Measurements from ENCODE around the gene OGFOD3. TPM values are rescaled to one million over a fixed set of nuclear protein-coding genes. Genes with fewer than 3 reads are reported as not detected.
A peak's percentile ranks its signal among the peaks of the same experiment; 100 is the strongest.

Gene OGFOD3
- total and polyA plus RNA-seq, 9 of the 15 experiments (the other 6 are each of a cell fraction or from before 2014, with no cell fraction given): 0.69 to 44.7 (median 18.9) TPM

DNA sequence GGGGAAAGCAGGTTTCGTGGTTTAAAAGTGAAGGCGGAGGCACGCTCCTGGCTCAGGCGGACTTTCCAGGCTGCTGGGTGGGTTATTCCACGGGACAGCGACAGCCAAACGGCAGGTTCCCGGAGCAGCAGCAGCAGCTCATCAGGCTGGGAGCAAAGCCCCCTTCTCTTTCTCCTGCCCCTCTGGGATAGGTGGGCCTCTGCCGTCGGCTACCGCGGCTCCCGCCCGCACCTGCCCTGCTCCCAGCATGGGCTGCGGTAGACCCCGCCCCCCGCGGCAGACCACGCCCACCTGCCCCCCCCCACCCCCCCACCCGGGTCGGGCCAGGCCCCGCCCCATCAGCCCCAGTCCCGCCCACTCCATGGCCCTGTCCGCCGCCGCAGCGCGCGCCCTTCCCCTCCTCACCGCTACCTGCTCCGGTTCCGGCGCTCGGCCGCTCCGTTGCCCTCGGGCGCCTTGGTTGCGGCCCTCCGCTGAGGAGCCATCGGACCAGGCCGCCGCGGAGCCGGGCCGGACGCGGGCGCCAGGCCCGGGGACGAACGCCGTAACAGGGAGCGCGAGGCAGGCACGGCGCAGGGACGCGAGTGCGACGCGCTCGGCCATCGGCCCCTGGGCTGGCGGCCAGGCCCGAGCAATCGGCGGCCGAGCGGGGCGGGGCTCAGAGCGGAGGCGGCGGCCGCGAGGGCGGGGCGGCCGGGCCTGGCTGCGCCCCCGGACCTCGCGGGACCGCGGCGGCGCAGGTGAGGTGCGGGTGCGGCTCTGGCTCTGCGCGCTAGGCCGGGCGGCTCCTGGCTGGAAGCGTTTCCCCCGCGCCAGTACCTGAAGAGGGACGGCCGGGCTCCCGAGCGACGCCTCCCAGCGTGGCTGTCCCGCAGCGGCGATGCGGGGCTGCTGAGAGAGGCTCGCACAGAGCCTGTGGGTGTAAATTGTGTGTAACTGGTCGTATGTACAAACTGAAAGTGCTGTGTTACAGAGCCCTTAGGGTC, at the start of gene OGFOD3, which contains the start of gene HEXD (continued):
- TF ChIP-seq, protein P1, sequence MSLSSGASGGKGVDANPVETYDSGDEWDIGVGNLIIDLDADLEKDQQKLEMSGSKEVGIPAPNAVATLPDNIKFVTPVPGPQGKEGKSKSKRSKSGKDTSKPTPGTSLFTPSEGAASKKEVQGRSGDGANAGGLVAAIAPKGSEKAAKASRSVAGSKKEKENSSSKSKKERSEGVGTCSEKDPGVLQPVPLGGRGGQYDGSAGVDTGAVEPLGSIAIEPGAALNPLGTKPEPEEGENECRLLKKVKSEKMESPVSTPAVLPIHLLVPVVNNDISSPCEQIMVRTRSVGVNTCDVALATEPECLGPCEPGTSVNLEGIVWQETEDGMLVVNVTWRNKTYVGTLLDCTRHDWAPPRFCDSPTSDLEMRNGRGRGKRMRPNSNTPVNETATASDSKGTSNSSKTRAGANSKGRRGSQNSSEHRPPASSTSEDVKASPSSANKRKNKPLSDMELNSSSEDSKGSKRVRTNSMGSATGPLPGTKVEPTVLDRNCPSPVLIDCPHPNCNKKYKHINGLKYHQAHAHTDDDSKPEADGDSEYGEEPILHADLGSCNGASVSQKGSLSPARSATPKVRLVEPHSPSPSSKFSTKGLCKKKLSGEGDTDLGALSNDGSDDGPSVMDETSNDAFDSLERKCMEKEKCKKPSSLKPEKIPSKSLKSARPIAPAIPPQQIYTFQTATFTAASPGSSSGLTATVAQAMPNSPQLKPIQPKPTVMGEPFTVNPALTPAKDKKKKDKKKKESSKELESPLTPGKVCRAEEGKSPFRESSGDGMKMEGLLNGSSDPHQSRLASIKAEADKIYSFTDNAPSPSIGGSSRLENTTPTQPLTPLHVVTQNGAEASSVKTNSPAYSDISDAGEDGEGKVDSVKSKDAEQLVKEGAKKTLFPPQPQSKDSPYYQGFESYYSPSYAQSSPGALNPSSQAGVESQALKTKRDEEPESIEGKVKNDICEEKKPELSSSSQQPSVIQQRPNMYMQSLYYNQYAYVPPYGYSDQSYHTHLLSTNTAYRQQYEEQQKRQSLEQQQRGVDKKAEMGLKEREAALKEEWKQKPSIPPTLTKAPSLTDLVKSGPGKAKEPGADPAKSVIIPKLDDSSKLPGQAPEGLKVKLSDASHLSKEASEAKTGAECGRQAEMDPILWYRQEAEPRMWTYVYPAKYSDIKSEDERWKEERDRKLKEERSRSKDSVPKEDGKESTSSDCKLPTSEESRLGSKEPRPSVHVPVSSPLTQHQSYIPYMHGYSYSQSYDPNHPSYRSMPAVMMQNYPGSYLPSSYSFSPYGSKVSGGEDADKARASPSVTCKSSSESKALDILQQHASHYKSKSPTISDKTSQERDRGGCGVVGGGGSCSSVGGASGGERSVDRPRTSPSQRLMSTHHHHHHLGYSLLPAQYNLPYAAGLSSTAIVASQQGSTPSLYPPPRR (CRISPR knock-in tag; IDR thresholded peaks at IDR 0.05; ENCODE audit: borderline replicate concordance): no peak
- TF ChIP-seq CC2D1A (IDR thresholded peaks at IDR 0.05): no peak
- no peak for TF ChIP-seq TSC22D4 (tag; IDR thresholded peaks at IDR 0.05)
- no peak for TF ChIP-seq RFX7 (CRISPR knock-in tag; IDR thresholded peaks at IDR 0.05)
- TF ChIP-seq MYNN (IDR thresholded peaks at IDR 0.05): no peak
- TF ChIP-seq MYNN (CRISPR knock-in tag; IDR thresholded peaks at IDR 0.05): no peak
- no peak for TF ChIP-seq FOXM1 (IDR thresholded peaks at IDR 0.05; ENCODE audit: low read depth)
- 0 out of 2 replicates have a peak, but pooled peaks have one; percentile 40 for TF ChIP-seq FOXM1 (CRISPR knock-in tag; IDR thresholded peaks at IDR 0.05; ENCODE audit: low read depth)
- TF ChIP-seq ZNF445 (CRISPR knock-in tag; IDR thresholded peaks at IDR 0.05; ENCODE audit: low read depth): no peak
- TF ChIP-seq, protein P2, sequence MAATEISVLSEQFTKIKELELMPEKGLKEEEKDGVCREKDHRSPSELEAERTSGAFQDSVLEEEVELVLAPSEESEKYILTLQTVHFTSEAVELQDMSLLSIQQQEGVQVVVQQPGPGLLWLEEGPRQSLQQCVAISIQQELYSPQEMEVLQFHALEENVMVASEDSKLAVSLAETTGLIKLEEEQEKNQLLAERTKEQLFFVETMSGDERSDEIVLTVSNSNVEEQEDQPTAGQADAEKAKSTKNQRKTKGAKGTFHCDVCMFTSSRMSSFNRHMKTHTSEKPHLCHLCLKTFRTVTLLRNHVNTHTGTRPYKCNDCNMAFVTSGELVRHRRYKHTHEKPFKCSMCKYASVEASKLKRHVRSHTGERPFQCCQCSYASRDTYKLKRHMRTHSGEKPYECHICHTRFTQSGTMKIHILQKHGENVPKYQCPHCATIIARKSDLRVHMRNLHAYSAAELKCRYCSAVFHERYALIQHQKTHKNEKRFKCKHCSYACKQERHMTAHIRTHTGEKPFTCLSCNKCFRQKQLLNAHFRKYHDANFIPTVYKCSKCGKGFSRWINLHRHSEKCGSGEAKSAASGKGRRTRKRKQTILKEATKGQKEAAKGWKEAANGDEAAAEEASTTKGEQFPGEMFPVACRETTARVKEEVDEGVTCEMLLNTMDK (IDR thresholded peaks at IDR 0.05; ENCODE audit: borderline replicate concordance, insufficient read depth, low read depth, low read length, poor library complexity, severe bottlenecking): peak; percentile 6
- TF ChIP-seq ZNF551 (CRISPR knock-in tag; IDR thresholded peaks at IDR 0.05): no peak
- 0 out of 2 replicates have a peak, but pooled peaks have one; percentile 37 for TF ChIP-seq ZNF431 (CRISPR knock-in tag; IDR thresholded peaks at IDR 0.05)
- peak; percentile 48 for TF ChIP-seq FIP1L1 (IDR thresholded peaks at IDR 0.05; ENCODE audit: low read depth, low read length, poor library complexity, severe bottlenecking)
- TF ChIP-seq TCF7 (IDR thresholded peaks at IDR 0.05; ENCODE audit: borderline replicate concordance): no peak
- no peak for TF ChIP-seq ELF4 (CRISPR knock-in tag; IDR thresholded peaks at IDR 0.05)
- TF ChIP-seq, protein P3, sequence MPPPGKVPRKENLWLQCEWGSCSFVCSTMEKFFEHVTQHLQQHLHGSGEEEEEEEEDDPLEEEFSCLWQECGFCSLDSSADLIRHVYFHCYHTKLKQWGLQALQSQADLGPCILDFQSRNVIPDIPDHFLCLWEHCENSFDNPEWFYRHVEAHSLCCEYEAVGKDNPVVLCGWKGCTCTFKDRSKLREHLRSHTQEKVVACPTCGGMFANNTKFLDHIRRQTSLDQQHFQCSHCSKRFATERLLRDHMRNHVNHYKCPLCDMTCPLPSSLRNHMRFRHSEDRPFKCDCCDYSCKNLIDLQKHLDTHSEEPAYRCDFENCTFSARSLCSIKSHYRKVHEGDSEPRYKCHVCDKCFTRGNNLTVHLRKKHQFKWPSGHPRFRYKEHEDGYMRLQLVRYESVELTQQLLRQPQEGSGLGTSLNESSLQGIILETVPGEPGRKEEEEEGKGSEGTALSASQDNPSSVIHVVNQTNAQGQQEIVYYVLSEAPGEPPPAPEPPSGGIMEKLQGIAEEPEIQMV (tag; conservative IDR thresholded peaks at IDR 0.05; ENCODE audit: low read depth): no peak
- TF ChIP-seq ZNF311 (CRISPR knock-in tag; IDR thresholded peaks at IDR 0.05): no peak
- no peak for TF ChIP-seq TCF3 (CRISPR knock-in tag; IDR thresholded peaks at IDR 0.05)
- TF ChIP-seq ZNF780A (CRISPR knock-in tag; IDR thresholded peaks at IDR 0.05): no peak
- no peak for TF ChIP-seq ZFP36 (IDR thresholded peaks at IDR 0.05; ENCODE audit: low read depth, low read length, partially characterized antibody)
